Loucy (cell line): ENCODE measurements around the gene NBPF1.
"Not testable (repeated sequence)": the region's sequence is repeated elsewhere in the genome, so short reads cannot be mapped to it uniquely, and the experiment has no call there.

Experiments
- EZH2phosphoT487 ChIP-seq: fragments of 200-600 bp; IDR thresholded peaks from 2 replicates; pipeline ENCODE4 v1.6.1; 2018; ENCODE audit warnings: antibody characterized with exemption, mild to moderate bottlenecking, moderate library complexity, borderline replicate concordance
- TF ChIP-seq, protein P1 (sequence below): fragments of 200-600 bp; sonication (generic); conservative IDR thresholded peaks from 2 replicates; pipeline ENCODE4 v1.5.1; 2014; ENCODE audit warnings: mild to moderate bottlenecking, antibody characterized with exemption, low read length

DNA sequence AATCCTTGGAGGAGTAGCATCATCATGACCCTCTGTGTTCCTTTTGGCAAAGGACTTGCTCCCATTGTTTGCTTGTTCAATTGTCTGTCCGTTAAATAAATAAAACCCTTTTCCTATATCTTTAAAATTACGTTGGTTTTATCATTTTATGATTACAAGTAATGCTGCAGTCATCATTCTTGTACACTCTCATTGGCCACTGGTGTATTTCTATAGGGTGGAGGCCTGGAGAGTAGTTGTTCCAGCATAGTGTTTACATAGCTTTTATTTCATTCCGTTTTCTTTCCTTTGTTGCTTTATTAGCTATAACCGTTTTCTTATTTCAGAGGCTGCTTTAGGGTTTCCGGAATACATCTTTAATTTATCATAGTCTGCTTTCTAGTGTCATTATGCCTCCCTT is 91.7 kb downstream of the NBPF1 start:
- TF ChIP-seq, protein P1, sequence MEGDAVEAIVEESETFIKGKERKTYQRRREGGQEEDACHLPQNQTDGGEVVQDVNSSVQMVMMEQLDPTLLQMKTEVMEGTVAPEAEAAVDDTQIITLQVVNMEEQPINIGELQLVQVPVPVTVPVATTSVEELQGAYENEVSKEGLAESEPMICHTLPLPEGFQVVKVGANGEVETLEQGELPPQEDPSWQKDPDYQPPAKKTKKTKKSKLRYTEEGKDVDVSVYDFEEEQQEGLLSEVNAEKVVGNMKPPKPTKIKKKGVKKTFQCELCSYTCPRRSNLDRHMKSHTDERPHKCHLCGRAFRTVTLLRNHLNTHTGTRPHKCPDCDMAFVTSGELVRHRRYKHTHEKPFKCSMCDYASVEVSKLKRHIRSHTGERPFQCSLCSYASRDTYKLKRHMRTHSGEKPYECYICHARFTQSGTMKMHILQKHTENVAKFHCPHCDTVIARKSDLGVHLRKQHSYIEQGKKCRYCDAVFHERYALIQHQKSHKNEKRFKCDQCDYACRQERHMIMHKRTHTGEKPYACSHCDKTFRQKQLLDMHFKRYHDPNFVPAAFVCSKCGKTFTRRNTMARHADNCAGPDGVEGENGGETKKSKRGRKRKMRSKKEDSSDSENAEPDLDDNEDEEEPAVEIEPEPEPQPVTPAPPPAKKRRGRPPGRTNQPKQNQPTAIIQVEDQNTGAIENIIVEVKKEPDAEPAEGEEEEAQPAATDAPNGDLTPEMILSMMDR = not testable (repeated sequence)
- not testable (repeated sequence) for TF ChIP-seq EZH2phosphoT487
